ENCODE results near the gene STX16. TPM values are rescaled to one million over a fixed set of nuclear protein-coding genes. Genes with fewer than 3 reads are reported as not detected.
"Not testable (repeated sequence)": the region's sequence is repeated elsewhere in the genome, so short reads cannot be mapped to it uniquely, and the experiment has no call there.

Gene STX16
- total RNA-seq, 1 donor from 2014 or later = 57.0 TPM

DNA sequence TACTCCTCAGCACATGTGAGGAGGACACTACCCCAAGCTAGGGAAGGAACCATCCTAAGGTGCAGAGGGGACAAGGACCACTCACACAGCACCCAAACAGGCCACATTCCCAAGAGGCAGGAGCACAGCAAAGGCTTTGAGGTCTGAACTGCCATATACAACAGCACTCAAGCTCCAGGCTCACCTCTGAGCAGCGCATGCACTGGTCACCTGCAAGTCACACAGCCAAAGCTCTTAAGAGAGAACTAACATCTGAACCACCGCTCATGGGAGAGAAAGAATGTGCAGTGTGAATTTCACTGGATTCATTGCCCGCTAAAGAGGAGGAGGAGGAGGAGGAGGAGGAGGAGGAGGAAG is 72.5 kb downstream of the STX16 start:
- Histone ChIP-seq H3K4me1 (no peaks in the 10 kb centered on the region), H3K36me3 (no peaks in the 10 kb centered on the region), H3K9me3 (no peaks in the 10 kb centered on the region), H3K4me3 (no peak overlapping the region), H3K27ac (no peak overlapping the region), H3K27me3 (peaks cover 29% of the 10 kb centered on the region)
- DNase-seq (peak; percentile 29), ATAC-seq (no peak)
- TF ChIP-seq, protein P1, sequence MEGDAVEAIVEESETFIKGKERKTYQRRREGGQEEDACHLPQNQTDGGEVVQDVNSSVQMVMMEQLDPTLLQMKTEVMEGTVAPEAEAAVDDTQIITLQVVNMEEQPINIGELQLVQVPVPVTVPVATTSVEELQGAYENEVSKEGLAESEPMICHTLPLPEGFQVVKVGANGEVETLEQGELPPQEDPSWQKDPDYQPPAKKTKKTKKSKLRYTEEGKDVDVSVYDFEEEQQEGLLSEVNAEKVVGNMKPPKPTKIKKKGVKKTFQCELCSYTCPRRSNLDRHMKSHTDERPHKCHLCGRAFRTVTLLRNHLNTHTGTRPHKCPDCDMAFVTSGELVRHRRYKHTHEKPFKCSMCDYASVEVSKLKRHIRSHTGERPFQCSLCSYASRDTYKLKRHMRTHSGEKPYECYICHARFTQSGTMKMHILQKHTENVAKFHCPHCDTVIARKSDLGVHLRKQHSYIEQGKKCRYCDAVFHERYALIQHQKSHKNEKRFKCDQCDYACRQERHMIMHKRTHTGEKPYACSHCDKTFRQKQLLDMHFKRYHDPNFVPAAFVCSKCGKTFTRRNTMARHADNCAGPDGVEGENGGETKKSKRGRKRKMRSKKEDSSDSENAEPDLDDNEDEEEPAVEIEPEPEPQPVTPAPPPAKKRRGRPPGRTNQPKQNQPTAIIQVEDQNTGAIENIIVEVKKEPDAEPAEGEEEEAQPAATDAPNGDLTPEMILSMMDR (IDR thresholded peaks at IDR 0.05) = no peak
- intact Hi-C loops (cut with DNase I) = no loop called here

DNA sequence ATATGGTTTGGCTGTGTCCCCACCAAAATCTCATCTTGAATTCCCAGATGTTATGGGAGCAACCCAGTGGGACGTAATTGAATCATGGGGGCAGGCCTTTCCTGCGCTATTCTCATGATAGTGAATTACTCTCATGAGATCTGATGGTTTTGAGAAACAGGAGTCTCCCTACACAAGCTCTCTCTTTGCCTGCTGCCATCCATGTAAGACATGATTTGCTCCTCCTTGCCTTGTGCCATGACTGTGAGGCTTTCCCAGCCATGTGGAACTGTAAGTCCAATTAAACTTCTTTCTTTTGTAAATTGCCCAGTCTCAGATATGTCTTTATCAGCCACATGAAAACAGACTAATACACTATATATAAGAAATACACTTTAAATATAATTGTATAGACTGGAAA is 75.1 kb downstream of the STX16 start:
- H3K27me3 ChIP-seq = peaks cover 20% of the 10 kb centered on the region
- intact Hi-C loops (cut with DNase I); ATAC-seq; H3K9me3 ChIP-seq; H3K36me3 ChIP-seq; H3K27ac ChIP-seq; H3K4me3 ChIP-seq; H3K4me1 ChIP-seq; DNase-seq: not testable (repeated sequence)

Other genes starting within 250 kb of the STX16 start
- gene APCDD1L, start 135.9 kb upstream of the STX16 start, total RNA-seq = not detected
- gene NPEPL1, start 41.5 kb downstream of the STX16 start, total RNA-seq = 41.6 TPM
- gene GNAS-AS1, start 199.6 kb downstream of the STX16 start, total RNA-seq = 1.1 TPM
- gene GNAS, start 201.4 kb downstream of the STX16 start, total RNA-seq = 746 TPM

Data from upper lobe of right lung (tissue), 1 donor.